Suprapubic skin (tissue), 3 donors: ENCODE results near the gene LRRC43.

Experiments used
- EP300 ChIP-seq: sonication (generic); formaldehyde crosslinking; IDR thresholded peaks from one replicate; pipeline ENCODE4 v1.6.1; 2017; ENCODE audit warnings: antibody characterized with exemption
- POLR2A ChIP-seq, 2 donors: fragments of 450-650 bp; IDR thresholded peaks; one replicate each; pipeline ENCODE4 v1.6.1; 2017; ENCODE audit warnings: antibody characterized with exemption in 2 of 2, mild to moderate bottlenecking in 2 of 2, moderate library complexity in 2 of 2
- TF ChIP-seq, protein P1 (sequence below), 2 donors: fragments of 200-600 bp in 1 of 2; fragments of 450-650 bp in 1 of 2; sonication (generic) in 1 of 2; IDR thresholded peaks; one replicate each; pipeline ENCODE4 v1.5.1; 2016 to 2019; ENCODE audit warnings: antibody characterized with exemption in 2 of 2, mild to moderate bottlenecking in 1 of 2, moderate library complexity in 1 of 2

DNA sequence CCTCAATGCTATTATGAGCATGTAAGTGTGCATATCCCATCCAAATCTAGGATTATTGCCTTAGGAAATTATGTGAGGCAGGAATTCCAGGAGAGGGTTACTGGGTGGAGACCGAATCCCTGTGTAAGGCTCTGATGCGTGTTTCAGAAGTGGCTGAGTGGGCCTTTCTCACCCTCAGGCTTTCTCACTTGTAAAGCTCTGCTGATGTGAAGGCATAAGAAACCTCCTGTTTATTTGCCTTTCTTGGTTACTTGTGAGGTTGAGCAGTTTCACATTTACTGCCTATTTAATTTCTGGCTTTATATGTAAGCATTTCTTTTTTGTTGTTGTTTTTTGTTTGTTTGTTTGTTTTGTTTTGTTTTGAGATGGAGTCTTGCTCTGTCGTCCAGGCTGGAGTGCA, 19.9 kb upstream of the LRRC43 start:
- TF ChIP-seq POLR2A (IDR thresholded peaks at IDR 0.05) (no peak), EP300 (no peak)
- TF ChIP-seq, protein P1, sequence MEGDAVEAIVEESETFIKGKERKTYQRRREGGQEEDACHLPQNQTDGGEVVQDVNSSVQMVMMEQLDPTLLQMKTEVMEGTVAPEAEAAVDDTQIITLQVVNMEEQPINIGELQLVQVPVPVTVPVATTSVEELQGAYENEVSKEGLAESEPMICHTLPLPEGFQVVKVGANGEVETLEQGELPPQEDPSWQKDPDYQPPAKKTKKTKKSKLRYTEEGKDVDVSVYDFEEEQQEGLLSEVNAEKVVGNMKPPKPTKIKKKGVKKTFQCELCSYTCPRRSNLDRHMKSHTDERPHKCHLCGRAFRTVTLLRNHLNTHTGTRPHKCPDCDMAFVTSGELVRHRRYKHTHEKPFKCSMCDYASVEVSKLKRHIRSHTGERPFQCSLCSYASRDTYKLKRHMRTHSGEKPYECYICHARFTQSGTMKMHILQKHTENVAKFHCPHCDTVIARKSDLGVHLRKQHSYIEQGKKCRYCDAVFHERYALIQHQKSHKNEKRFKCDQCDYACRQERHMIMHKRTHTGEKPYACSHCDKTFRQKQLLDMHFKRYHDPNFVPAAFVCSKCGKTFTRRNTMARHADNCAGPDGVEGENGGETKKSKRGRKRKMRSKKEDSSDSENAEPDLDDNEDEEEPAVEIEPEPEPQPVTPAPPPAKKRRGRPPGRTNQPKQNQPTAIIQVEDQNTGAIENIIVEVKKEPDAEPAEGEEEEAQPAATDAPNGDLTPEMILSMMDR (IDR thresholded peaks at IDR 0.05) = no peak
